Measurements from ENCODE around the gene CALML3. TPM values are rescaled to one million over a fixed set of nuclear protein-coding genes. Genes with fewer than 3 reads are reported as not detected.
"Not testable (repeated sequence)": the region's sequence is repeated elsewhere in the genome, so short reads cannot be mapped to it uniquely, and the experiment has no call there.

Gene CALML3
- total RNA-seq, 1 donor from 2014 or later, result not detected

- ATAC-seq, result no peak
- H3K4me1 ChIP-seq, result peaks cover 10% of the 10 kb centered on the region
- H3K36me3 ChIP-seq, result no peaks in the 10 kb centered on the region
- no peak overlapping the region for H3K27ac ChIP-seq
- H3K27me3 ChIP-seq, result no peaks in the 10 kb centered on the region
- TF ChIP-seq, protein P1, sequence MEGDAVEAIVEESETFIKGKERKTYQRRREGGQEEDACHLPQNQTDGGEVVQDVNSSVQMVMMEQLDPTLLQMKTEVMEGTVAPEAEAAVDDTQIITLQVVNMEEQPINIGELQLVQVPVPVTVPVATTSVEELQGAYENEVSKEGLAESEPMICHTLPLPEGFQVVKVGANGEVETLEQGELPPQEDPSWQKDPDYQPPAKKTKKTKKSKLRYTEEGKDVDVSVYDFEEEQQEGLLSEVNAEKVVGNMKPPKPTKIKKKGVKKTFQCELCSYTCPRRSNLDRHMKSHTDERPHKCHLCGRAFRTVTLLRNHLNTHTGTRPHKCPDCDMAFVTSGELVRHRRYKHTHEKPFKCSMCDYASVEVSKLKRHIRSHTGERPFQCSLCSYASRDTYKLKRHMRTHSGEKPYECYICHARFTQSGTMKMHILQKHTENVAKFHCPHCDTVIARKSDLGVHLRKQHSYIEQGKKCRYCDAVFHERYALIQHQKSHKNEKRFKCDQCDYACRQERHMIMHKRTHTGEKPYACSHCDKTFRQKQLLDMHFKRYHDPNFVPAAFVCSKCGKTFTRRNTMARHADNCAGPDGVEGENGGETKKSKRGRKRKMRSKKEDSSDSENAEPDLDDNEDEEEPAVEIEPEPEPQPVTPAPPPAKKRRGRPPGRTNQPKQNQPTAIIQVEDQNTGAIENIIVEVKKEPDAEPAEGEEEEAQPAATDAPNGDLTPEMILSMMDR (IDR thresholded peaks at IDR 0.05), result no peak
- H3K4me3 ChIP-seq, result no peak overlapping the region
- H3K9me3 ChIP-seq, result no peaks in the 10 kb centered on the region
- intact Hi-C loops (cut with DNase I), result no loop called here
- peak; percentile 63 for DNase-seq
Observed at GRCh38 chr10:5557799-5558771, 33.3 kb downstream of the CALML3 start.

GRCh38 chr10:5559022-5559421, 34.3 kb downstream of the CALML3 start:
- intact Hi-C loops (cut with DNase I); H3K9me3 ChIP-seq; H3K4me3 ChIP-seq; ATAC-seq; H3K27ac ChIP-seq; H3K4me1 ChIP-seq; H3K36me3 ChIP-seq; H3K27me3 ChIP-seq: not testable (repeated sequence)
- peak; percentile 20 for DNase-seq

DNA sequence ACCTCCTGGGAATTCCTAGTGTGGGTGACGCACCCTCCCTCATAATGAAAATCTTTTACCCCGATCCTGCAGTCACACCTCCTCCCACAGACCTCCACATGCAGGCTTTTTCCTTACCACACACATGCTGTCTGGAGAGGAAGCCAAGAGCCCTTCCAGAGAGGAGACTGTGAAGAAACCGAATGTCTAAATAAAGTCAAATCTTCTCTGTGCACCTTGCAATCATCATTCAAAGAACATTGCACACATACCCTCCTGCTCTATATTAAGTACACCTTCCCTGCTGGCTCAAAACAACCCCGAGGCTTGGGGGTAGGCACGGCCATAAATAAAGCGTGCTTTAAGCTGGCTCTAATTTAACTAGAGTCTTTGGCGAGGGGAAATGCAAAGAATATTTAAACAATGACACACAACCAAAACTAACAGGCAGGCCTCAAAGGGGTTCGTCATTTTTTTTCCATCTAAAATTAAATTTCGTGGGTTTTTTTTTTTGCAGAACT, 34.9 kb downstream of the CALML3 start:
- TF ChIP-seq, protein P1 (IDR thresholded peaks at IDR 0.05), result no peak
- H3K4me1 ChIP-seq, result no peaks in the 10 kb centered on the region
- no peak for ATAC-seq
- H3K36me3 ChIP-seq, result no peaks in the 10 kb centered on the region
- H3K27me3 ChIP-seq, result no peaks in the 10 kb centered on the region
- H3K27ac ChIP-seq, result no peak overlapping the region
- H3K4me3 ChIP-seq, result no peak overlapping the region
- no peaks in the 10 kb centered on the region for H3K9me3 ChIP-seq
- intact Hi-C loops (cut with DNase I), result no loop called here
- DNase-seq, result no peak

- Histone ChIP-seq H3K27ac (no peak overlapping the region), H3K4me3 (no peak overlapping the region), H3K36me3 (no peaks in the 10 kb centered on the region), H3K9me3 (no peaks in the 10 kb centered on the region), H3K27me3 (no peaks in the 10 kb centered on the region), H3K4me1 (no peaks in the 10 kb centered on the region)
- TF ChIP-seq, protein P1 (IDR thresholded peaks at IDR 0.05), result no peak
- no peak for ATAC-seq
- no peak for DNase-seq
- intact Hi-C loops (cut with DNase I), result no loop called here
Observed at GRCh38 chr10:5560142-5560816, 35.5 kb downstream of the CALML3 start.

DNA sequence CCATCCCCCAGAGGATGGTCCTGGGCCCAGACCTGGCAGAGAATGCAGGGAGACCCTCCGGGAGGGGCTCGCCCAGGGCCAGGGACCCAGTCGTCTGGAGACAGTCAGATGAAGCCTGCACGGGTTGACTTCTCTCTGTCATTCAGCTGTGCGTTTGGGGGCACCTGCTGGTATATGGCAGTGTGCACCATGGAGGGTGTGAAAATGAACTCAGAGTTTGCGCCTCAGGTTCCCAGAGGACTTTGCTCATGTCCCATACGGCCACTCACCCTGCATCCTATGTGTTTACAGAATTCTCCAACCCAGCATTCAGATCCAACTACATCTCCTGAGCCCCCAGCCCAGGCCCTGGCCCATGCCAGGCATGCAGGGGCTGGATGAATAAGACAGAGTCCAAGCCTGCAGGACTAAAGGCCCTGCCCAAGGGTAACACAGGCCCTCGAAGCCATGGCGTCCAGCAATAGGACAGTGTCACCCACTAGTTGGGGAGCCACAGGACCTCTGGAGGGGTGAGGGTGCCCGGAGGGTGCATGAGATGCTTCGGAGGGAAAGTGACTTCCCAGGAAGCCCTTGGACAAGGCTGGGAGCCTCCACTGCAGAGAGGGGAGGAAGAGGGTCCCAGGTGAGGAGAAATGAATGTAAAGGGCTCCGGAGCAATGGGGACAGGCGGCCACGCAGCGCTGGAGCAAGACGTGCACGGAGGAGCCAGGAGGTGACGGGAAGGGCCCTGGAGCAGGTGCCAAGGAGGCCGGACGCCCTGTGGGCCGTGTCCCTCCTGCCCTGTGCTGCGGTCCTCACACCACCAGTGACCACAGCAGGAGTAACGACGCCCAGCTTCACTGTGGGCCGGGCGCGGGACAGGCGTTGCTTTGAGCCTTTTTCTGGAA, 36.3 kb downstream of the CALML3 start:
- Histone ChIP-seq H3K27me3 (no peaks in the 10 kb centered on the region), H3K9me3 (no peaks in the 10 kb centered on the region), H3K4me1 (no peaks in the 10 kb centered on the region), H3K27ac (no peak overlapping the region), H3K4me3 (no peak overlapping the region), H3K36me3 (no peaks in the 10 kb centered on the region)
- TF ChIP-seq, protein P1 (IDR thresholded peaks at IDR 0.05), result no peak
- DNase-seq (peak; percentile 52), ATAC-seq (no peak)
- intact Hi-C loops (cut with DNase I), result no loop called here

Measured in upper lobe of right lung (tissue), 1 donor.